Ishikawa (cell line): ENCODE measurements around the gene LOXHD1.

ENCODE experiments used
- CEBPB ChIP-seq: IDR thresholded peaks from 2 replicates; pipeline ENCODE4 v1.6.1; 2012
- CREB1 ChIP-seq: IDR thresholded peaks from 2 replicates; pipeline ENCODE4 v1.6.1; 2012; ENCODE audit warnings: low read depth
- EGR1 ChIP-seq: IDR thresholded peaks from 2 replicates; pipeline ENCODE4 v1.6.1; 2012
- EP300 ChIP-seq: IDR thresholded peaks from 2 replicates; pipeline ENCODE4 v1.6.1; 2012; ENCODE audit warnings: borderline replicate concordance
- FOXM1 ChIP-seq: IDR thresholded peaks from 2 replicates; pipeline ENCODE4 v1.6.1; 2012; ENCODE audit warnings: low read depth, borderline replicate concordance
- MAX ChIP-seq: IDR thresholded peaks from 2 replicates; pipeline ENCODE4 v1.6.1; 2012
- NFIC ChIP-seq: IDR thresholded peaks from 2 replicates; pipeline ENCODE4 v1.6.1; 2012
- RAD21 ChIP-seq: IDR thresholded peaks from 2 replicates; pipeline ENCODE4 v1.6.1; 2012; ENCODE audit warnings: low read depth
- TAF1 ChIP-seq: IDR thresholded peaks from 2 replicates; pipeline ENCODE4 v1.6.1; 2012; ENCODE audit warnings: low read depth, mild to moderate bottlenecking
- TCF12 ChIP-seq: IDR thresholded peaks from 2 replicates; pipeline ENCODE4 v1.6.1; 2012; ENCODE audit warnings: low read depth
- TEAD4 ChIP-seq: IDR thresholded peaks from 2 replicates; pipeline ENCODE4 v1.6.1; 2012
- YY1 ChIP-seq: IDR thresholded peaks from 2 replicates; pipeline ENCODE4 v1.6.1; 2012; ENCODE audit warnings: low read depth
- ZBTB7A ChIP-seq: IDR thresholded peaks from 2 replicates; pipeline ENCODE4 v1.6.1; 2012; ENCODE audit warnings: low read depth
- TF ChIP-seq, protein P1 (sequence below): IDR thresholded peaks from 2 replicates; pipeline ENCODE4 v1.6.1; 2012; ENCODE audit warnings: low read depth, mild to moderate bottlenecking
- TF ChIP-seq, protein P2 (sequence below): IDR thresholded peaks from 2 replicates; pipeline ENCODE4 v1.6.1; 2012

The LOXHD1 gene

DNA sequence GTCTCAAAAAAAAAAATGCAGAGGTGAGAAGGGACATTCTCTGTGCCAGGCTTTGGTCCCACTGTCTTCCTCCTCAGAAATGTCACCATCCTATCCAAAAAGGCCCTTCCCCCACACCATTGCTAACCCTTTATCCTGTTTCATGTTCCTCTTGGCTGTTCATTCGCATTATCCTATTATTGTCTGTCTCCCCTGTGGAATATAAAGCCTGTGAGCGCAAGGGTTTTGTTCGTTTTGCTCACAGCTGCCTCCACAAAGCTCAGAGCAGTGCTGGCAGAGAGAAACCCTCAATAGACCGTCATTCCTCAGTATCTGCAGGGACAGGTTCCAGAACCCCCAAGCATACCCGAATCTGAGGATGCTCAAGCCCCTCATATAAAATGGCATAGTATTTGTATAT lies 91.8 kb downstream of the LOXHD1 start:
- TF ChIP-seq EP300 (no peak), NFIC (no peak), YY1 (no peak), ZBTB7A (no peak), MAX (no peak), CEBPB (no peak), RAD21 (no peak), TEAD4 (no peak), TAF1 (no peak), CREB1 (no peak), FOXM1 (no peak), TCF12 (no peak), EGR1 (no peak)
- TF ChIP-seq, protein P1, sequence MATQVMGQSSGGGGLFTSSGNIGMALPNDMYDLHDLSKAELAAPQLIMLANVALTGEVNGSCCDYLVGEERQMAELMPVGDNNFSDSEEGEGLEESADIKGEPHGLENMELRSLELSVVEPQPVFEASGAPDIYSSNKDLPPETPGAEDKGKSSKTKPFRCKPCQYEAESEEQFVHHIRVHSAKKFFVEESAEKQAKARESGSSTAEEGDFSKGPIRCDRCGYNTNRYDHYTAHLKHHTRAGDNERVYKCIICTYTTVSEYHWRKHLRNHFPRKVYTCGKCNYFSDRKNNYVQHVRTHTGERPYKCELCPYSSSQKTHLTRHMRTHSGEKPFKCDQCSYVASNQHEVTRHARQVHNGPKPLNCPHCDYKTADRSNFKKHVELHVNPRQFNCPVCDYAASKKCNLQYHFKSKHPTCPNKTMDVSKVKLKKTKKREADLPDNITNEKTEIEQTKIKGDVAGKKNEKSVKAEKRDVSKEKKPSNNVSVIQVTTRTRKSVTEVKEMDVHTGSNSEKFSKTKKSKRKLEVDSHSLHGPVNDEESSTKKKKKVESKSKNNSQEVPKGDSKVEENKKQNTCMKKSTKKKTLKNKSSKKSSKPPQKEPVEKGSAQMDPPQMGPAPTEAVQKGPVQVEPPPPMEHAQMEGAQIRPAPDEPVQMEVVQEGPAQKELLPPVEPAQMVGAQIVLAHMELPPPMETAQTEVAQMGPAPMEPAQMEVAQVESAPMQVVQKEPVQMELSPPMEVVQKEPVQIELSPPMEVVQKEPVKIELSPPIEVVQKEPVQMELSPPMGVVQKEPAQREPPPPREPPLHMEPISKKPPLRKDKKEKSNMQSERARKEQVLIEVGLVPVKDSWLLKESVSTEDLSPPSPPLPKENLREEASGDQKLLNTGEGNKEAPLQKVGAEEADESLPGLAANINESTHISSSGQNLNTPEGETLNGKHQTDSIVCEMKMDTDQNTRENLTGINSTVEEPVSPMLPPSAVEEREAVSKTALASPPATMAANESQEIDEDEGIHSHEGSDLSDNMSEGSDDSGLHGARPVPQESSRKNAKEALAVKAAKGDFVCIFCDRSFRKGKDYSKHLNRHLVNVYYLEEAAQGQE: no peak
- TF ChIP-seq, protein P2, sequence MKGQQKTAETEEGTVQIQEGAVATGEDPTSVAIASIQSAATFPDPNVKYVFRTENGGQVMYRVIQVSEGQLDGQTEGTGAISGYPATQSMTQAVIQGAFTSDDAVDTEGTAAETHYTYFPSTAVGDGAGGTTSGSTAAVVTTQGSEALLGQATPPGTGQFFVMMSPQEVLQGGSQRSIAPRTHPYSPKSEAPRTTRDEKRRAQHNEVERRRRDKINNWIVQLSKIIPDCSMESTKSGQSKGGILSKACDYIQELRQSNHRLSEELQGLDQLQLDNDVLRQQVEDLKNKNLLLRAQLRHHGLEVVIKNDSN: no peak

GRCh38 chr18:46563317-46563716 lies 93.7 kb downstream of the LOXHD1 start:
- TF ChIP-seq, protein P1: no peak
- TF ChIP-seq, protein P2: no peak
- TF ChIP-seq TCF12 (no peak), ZBTB7A (no peak), RAD21 (no peak), NFIC (no peak), EGR1 (no peak), CREB1 (no peak), CEBPB (no peak), TAF1 (no peak), YY1 (no peak), EP300 (no peak), TEAD4 (no peak), FOXM1 (no peak), MAX (no peak)

GRCh38 chr18:46562674-46563192 lies 94.3 kb downstream of the LOXHD1 start:
- no peak for TF ChIP-seq CREB1
- no peak for TF ChIP-seq MAX
- TF ChIP-seq, protein P1: no peak
- TF ChIP-seq TAF1: no peak
- TF ChIP-seq ZBTB7A: no peak
- TF ChIP-seq TCF12: no peak
- no peak for TF ChIP-seq NFIC
- no peak for TF ChIP-seq TEAD4
- no peak for TF ChIP-seq FOXM1
- no peak for TF ChIP-seq YY1
- TF ChIP-seq, protein P2: no peak
- TF ChIP-seq CEBPB: no peak

DNA sequence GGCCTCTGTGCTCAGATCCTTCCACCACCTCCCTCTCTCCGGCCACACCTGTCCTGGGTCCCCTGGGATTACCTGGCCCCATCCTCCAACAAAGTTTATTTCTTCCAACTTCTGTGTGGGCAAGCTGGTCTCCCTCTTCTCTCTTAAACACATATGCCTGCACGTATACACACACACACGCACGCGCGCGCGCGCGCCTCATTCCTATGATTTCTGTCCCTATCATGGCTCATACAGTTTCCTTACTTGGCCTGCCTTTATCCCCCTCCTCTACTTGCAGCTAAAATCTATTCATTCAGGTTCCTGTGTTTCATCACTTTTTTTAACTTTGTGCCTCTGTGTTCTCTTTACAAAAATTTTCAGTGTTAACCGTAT lies 96.4 kb downstream of the LOXHD1 start:
- no peak for TF ChIP-seq NFIC
- no peak for TF ChIP-seq YY1
- no peak for TF ChIP-seq TEAD4
- no peak for TF ChIP-seq EGR1
- no peak for TF ChIP-seq MAX
